Gastrocnemius medialis (tissue), 4 donors: ENCODE measurements around the gene DOCK6. TPM values are rescaled to one million over a fixed set of nuclear protein-coding genes. Genes with fewer than 3 reads are reported as not detected.
A peak's percentile ranks its signal among the peaks of the same experiment; 100 is the strongest.

ENCODE experiments used
- ATAC-seq, 2 donors: fragments of 150-250 bp; one replicate each; pipeline ENCODE4 v1.9.1; 2016
- DNase-seq, 2 donors: peaks; one replicate each; pipeline ENCODE4 v3.0.0-alpha.2; 2019
- H3K27ac ChIP-seq, 4 donors: fragments of 200-600 bp; sonication (generic); 1 replicate in 1 of 4; 2 replicates in 3 of 4; pipeline ENCODE4 v1.5.1; 2016 to 2018; ENCODE audit warnings: mild to moderate bottlenecking in 2 of 4, moderate library complexity in 1 of 4
- H3K27me3 ChIP-seq, 3 donors: fragments of 200-600 bp; sonication (generic) in 2 of 3; 1 replicate in 1 of 3; 2 replicates in 2 of 3; pipeline versions ENCODE4 v1.5.1 to v1.6.0; 2016 to 2019; ENCODE audit warnings: mild to moderate bottlenecking in 1 of 3, moderate library complexity in 1 of 3
- H3K36me3 ChIP-seq, 2 donors: fragments of 200-600 bp; sonication (generic) in 1 of 2; one replicate each; pipeline ENCODE4 v1.5.1; 2017 to 2018
- H3K4me1 ChIP-seq, 2 donors: fragments of 200-600 bp; sonication (generic) in 1 of 2; one replicate each; pipeline ENCODE4 v1.5.1; 2016 to 2017; ENCODE audit warnings: mild to moderate bottlenecking in 2 of 2
- H3K4me3 ChIP-seq, 4 donors: fragments of 200-600 bp; sonication (generic) in 3 of 4; 1 replicate in 1 of 4; 2 replicates in 3 of 4; pipeline ENCODE4 v1.5.1; 2016 to 2019; ENCODE audit warnings: mild to moderate bottlenecking in 2 of 4
- H3K9me3 ChIP-seq, 3 donors: fragments of 200-600 bp; sonication (generic) in 2 of 3; 1 replicate in 1 of 3; 2 replicates in 2 of 3; pipeline ENCODE4 v1.5.1; 2016 to 2019
- CTCF ChIP-seq, 5 experiments: fragments of 450-650 bp in 3 of 5; fragments of 200-600 bp in 2 of 5; sonication (generic) in 2 of 5; IDR thresholded peaks in 4 of 5; conservative IDR thresholded peaks in 1 of 5; 1 replicate in 4 of 5; 2 replicates in 1 of 5; pipeline ENCODE4 v1.5.1; 2016 to 2019; ENCODE audit warnings: antibody characterized with exemption in 5 of 5, mild to moderate bottlenecking in 3 of 5, moderate library complexity in 3 of 5
- POLR2A ChIP-seq, 2 donors: fragments of 450-650 bp; IDR thresholded peaks; one replicate each; pipeline ENCODE4 v1.6.1; 2017; ENCODE audit warnings: antibody characterized with exemption in 2 of 2, mild to moderate bottlenecking in 2 of 2, moderate library complexity in 2 of 2
- in situ Hi-C, 4 donors: fragments of 200-750 bp; cut with MboI; loops; one replicate each; pipeline versions ENCODE4 v1.15.0 to v1.8.0; 2017; ENCODE audit warnings: low sequenced_read_pairs in 4 of 4
- intact Hi-C: fragments of 100-400 bp; cut with DNase I; formaldehyde crosslinking; loops from one replicate; pipeline ENCODE4 v1.15.1; 2023; ENCODE audit warnings: low total_unique reads
- total RNA-seq, 4 donors: library from RNA; depleted of rRNA; stranded (reverse); fragments of >200 nt; gene quantifications; one replicate each; pipeline versions ENCODE4 v1.1.0 to v1.2.3, GENCODE V29; 2016

The DOCK6 gene
- total RNA-seq, 4 donors from 2014 or later = 4.7 to 9.6 (median 5.8) TPM

GRCh38 chr19:11195681-11196080, 66.6 kb downstream of the DOCK6 start:
- no peak for ATAC-seq
- no peak for DNase-seq
- peaks cover 10 to 33% of the 10 kb centered on the region in 2 donors for H3K4me1 ChIP-seq
- in situ Hi-C loops (no loop called here), intact Hi-C loops (loop anchor here (10.0 kb wide), 1 partner anchor 231 kb away; the partner anchor contains the start of gene SMARCA4)
- H3K27me3 ChIP-seq = no peaks in the 10 kb centered on the region
- peak overlapping the region; percentile 83 to 92 (median 87) for H3K27ac ChIP-seq
- TF ChIP-seq CTCF (IDR thresholded peaks at IDR 0.05 in 4 of 5, conservative IDR thresholded peaks at IDR 0.05 in 1 of 5) = no peak
- H3K9me3 ChIP-seq = no peaks in the 10 kb centered on the region
- peaks cover 0 to 19% of the 10 kb centered on the region in 2 donors for H3K36me3 ChIP-seq
- H3K4me3 ChIP-seq = peak overlapping the region in 2 of 4 donors; percentile 56 to 78

- Histone ChIP-seq H3K27ac (peak overlapping the region; percentile 57 to 92 (median 86)), H3K4me1 (peaks cover 17 to 41% of the 10 kb centered on the region in 2 donors), H3K27me3 (no peaks in the 10 kb centered on the region), H3K4me3 (peak overlapping the region; percentile 26 to 78 (median 44)), H3K9me3 (no peaks in the 10 kb centered on the region), H3K36me3 (peaks cover 0 to 19% of the 10 kb centered on the region in 2 donors)
- ATAC-seq (no peak), DNase-seq (no peak)
- TF ChIP-seq CTCF (IDR thresholded peaks at IDR 0.05 in 4 of 5, conservative IDR thresholded peaks at IDR 0.05 in 1 of 5) (no peak), POLR2A (IDR thresholded peaks at IDR 0.05) (no peak)
- in situ Hi-C loops = no loop called here
- intact Hi-C loops = loop anchor here (10.0 kb wide), 1 partner anchor 230 kb away; the partner anchor contains the start of gene SMARCA4
Measured at GRCh38 chr19:11194656-11195558, 67.4 kb downstream of the DOCK6 start.

GRCh38 chr19:11194173-11194572, 68.2 kb downstream of the DOCK6 start:
- Histone ChIP-seq H3K9me3 (no peaks in the 10 kb centered on the region), H3K27me3 (no peaks in the 10 kb centered on the region), H3K27ac (peak overlapping the region; percentile 57 to 92 (median 86)), H3K4me1 (peaks cover 23 to 46% of the 10 kb centered on the region in 2 donors), H3K36me3 (peaks cover 0 to 19% of the 10 kb centered on the region in 2 donors), H3K4me3 (no peak overlapping the region)
- intact Hi-C loops = loop anchor here (10.0 kb wide), 1 partner anchor 229 kb away; the partner anchor contains the start of gene SMARCA4
- TF ChIP-seq POLR2A (IDR thresholded peaks at IDR 0.05) (no peak), CTCF (IDR thresholded peaks at IDR 0.05 in 4 of 5, conservative IDR thresholded peaks at IDR 0.05 in 1 of 5) (no peak)
- ATAC-seq (no peak), DNase-seq (no peak)
- in situ Hi-C loops = no loop called here

GRCh38 chr19:11192957-11193939, 69.1 kb downstream of the DOCK6 start:
- Histone ChIP-seq H3K27me3 (no peaks in the 10 kb centered on the region), H3K9me3 (no peaks in the 10 kb centered on the region), H3K4me1 (peaks cover 22 to 46% of the 10 kb centered on the region in 2 donors), H3K27ac (peak overlapping the region in 3 of 4 donors; percentile 57 to 92 (median 83)), H3K36me3 (peaks cover 0 to 23% of the 10 kb centered on the region in 2 donors), H3K4me3 (no peak overlapping the region)
- intact Hi-C loops = loop anchor here (10.0 kb wide), 1 partner anchor 228 kb away; the partner anchor contains the start of gene SMARCA4
- TF ChIP-seq POLR2A (IDR thresholded peaks at IDR 0.05) = no peak
- no peak for TF ChIP-seq CTCF (IDR thresholded peaks at IDR 0.05 in 4 of 5, conservative IDR thresholded peaks at IDR 0.05 in 1 of 5)
- ATAC-seq (no peak), DNase-seq (no peak)
- in situ Hi-C loops = no loop called here
